Melanocyte of skin (primary cell): ENCODE data around the gene FAM81B. TPM values are rescaled to one million over a fixed set of nuclear protein-coding genes. Genes with fewer than 3 reads are reported as not detected.

ENCODE experiments used
- total RNA-seq, 2 donors: library from RNA; depleted of rRNA; stranded (reverse); fragments of >200 nt; gene quantifications; 2 replicates each; pipeline ENCODE4 v1.2.3, GENCODE V29; 2012

Gene FAM81B
- not detected for total RNA-seq

DNA sequence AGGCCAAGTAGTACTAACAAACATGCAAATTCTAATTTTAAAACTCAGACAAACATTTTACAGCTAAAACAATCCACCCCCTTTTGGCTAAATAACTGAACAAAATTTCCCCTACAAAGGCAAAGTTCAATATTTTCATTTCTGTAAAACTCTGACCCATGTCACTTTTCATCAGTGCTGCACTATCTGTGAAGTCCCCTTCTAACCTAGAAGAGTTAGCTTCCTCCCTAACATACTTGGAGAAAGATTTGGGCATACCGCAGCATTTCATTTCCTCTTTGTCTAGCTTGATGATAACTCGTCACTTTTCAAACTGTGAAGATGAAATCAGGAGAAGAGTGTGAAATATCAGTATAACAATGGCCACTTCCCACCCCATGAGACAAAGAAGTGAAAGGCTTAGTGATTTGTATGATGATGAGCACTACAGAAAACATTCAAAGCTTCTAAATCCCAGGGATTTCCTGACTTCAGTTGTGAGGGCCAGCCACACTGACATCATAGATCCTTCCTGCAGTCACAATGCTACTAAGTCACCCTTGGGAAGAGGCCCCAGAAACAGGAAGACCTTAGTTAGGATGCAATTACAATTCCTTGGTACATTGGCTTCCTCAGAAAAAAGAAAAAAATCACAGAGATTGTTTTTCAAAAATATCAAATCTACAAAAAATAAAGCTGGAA, at the start of gene FAM81B:
Gene FAM81B (plus strand): TSS at position 555 of the 681 bp plus-strand sequence. CDS start 24 bp downstream, at position 579.

Other genes with a start within 250 kb of the FAM81B start
- 10 to 100 TPM; 31.3 to 43.7 TPM for gene MCTP1, start 106.3 kb upstream of the FAM81B start, total RNA-seq
- gene SKIC3, start 163.6 kb downstream of the FAM81B start, total RNA-seq: 100 to 1,000 TPM; 106 to 112 TPM
- 10 to 100 TPM in 1 of 2 donors, 1 to 10 TPM in 1; 4.5 to 10.3 TPM for gene ARSK, start 163.7 kb downstream of the FAM81B start, total RNA-seq
- under 1 TPM; 0.34 to 0.67 TPM for gene GPR150, start 228.7 kb downstream of the FAM81B start, total RNA-seq